Left ventricle myocardium superior (tissue), 1 donor: ENCODE results near the gene PRKD2. TPM values are rescaled to one million over a fixed set of nuclear protein-coding genes. Genes with fewer than 3 reads are reported as not detected.

Source experiments
- ATAC-seq: fragments of 200-7000 bp; cut with Tn5 transposase; one replicate; pipeline ENCODE4 v1.9.1; 2020; ENCODE audit warnings: mild to moderate bottlenecking, moderate library complexity
- DNase-seq: peaks from one replicate; pipeline ENCODE4 v3.0.0-alpha.2; 2020
- intact Hi-C: fragments of 100-400 bp; cut with micrococcal nuclease; formaldehyde crosslinking; loops from one replicate; pipeline ENCODE4 v1.11.0; 2022
- total RNA-seq: library from RNA; stranded (reverse); fragmentation: NEBNext Ultra II Directional; extraction: Animal tissue kit (Norgen Biotek cat#: 25700); gene quantifications from one replicate; pipeline ENCODE4 v1.2.1, GENCODE V29; 2021
- donor health status: DM: no; HTN: yes; CAD: no; lungs with severe emphysema.

The PRKD2 gene
- total RNA-seq, 1 donor from 2014 or later = 9.3 TPM

- DNase-seq (no peak), ATAC-seq (no peak)
- intact Hi-C loops = no loop called here
These were observed 10.8 kb upstream of the PRKD2 start for GRCh38 chr19:46727757-46728156.

DNA sequence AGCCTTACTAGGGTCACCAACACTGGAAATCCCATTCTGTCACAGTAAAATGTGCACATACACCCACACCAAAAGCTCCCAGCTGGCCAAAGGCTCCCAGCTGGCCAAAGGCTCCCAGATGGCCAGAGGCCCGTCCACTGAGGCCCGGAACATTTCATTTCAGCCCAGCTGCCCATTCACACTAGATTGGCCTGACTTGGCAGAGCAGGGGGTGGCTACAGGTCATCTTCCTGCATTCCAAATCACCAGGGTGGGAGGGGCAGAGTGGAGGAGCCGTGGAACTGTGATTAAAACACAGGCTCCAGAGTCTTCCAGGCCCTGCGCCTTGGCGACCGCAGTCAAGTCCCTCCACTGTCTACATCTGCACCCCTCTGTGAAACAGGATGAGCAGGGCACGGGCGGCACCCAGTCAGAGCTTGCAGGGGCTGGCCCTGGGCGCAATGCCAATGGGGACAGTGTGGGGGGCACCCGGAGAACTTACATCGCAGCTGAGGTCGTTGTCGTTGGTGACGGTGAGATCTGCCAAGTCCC is 10.1 kb upstream of the PRKD2 start:
- DNase-seq (no peak), ATAC-seq (no peak)
- intact Hi-C loops = no loop called here

DNA sequence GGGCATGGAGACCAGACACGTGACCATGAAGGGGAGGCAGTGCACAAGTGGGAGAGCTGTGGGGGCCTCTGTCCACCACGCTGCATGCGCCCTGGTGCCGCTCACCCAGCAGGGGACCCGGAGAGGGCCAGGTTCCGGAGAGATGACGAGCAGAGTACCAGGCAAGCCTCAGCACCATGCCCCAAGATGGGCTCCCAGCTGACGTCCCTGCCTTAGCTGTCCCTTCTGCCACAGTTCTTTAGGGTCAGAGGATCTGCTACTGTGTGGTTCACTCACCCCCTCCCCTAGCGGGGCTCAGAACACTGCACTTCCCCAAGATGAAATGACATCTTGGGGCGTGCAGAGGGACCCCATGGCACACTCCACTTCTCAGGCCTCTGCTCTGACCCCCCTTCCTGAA is 9.6 kb upstream of the PRKD2 start:
- intact Hi-C loops = no loop called here
- no peak for DNase-seq

DNA sequence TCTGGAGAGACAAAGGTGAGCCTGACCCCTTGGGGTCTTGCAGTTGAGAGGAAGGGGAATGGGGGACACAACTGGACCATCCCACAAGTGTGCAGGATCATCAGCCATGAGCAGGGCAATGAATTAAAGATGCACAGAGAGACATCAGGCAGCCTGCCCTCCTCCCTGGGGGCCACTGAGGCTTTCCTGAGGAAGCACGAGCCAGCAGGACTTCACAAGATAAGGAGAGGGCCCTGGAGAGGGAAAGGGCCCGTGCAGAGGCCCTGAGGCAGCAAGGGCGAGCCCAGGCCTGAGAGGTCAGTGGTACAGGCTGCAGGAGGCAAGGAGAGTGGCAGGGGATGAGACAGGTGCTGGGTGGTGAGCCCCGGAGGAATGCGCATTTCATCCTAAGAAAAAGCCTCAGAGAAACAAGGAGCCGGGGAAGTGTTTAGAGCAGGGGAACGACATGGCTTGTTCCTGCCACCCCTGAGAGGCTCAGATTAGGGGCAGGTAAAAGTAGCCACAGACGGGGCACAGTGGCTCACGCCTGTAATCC is 9.0 kb upstream of the PRKD2 start:
- ATAC-seq (no peak), DNase-seq (no peak)
- intact Hi-C loops = no loop called here

More for the DNA sequence above, 9.6 kb upstream of the PRKD2 start:
- ATAC-seq = no peak

DNA sequence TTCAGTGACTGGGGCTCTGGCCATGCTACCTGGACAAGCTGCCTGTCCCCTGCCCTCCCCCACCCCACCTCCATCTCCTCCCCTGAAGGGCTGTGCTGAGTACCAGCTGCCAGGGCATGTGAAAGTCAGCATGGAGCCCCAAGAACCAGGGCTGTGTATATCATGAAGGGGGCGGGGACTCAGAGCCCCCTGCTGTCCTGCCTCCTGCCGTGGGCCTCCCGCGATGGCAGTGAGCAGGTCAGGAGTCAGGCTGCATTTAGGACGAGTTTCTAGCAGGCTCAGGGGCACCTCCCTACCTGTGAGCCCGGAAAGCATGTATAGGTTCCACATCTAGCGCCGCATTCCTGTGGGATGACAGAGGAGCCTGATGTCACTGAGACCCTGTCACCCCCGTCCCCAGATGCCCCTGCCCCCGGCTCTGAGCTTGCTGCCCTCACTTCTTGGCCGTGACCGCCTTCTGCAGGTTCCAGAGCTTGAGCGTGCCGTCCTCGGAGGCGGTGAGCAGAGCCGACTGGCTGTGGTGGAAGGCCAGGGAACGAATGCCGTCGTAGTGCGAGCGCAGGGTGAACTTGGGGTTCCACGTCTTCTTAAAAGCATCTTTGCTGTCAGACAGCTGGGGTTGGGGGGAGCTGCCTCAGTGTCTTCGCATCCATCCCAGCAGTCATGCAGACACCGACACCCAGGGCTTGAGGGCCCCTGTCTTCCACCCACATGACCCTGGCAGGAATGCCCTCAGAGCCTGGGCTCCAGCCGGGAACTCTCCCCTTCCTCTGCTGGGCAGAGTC is 8.3 kb upstream of the PRKD2 start:
- intact Hi-C loops = no loop called here
- DNase-seq = no peak
- no peak for ATAC-seq

DNA sequence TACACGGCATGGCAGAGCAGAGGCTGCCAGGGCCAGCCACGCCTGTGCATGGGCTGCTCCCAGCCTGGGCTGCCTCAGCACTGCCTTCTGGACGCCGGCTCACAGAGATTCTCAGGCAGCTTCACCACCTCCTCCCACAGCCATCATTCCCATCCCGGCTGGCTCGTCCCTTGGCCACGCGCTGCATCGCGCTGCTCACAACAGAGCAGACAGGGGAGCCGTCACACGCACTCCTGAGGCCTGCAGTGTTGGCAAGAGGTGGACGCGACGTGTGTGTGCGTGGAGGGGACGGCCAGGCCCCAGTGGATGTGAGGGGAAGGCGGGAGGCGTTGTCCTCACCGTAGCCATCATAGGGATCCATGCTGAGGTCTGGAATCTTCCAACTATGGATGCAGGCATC is 7.6 kb upstream of the PRKD2 start:
- peak; percentile 24 for DNase-seq

GRCh38 chr19:46723471-46723870 is 6.6 kb upstream of the PRKD2 start:
- DNase-seq = no peak
- no peak for ATAC-seq
- intact Hi-C loops = no loop called here

More for the DNA sequence above, 7.6 kb upstream of the PRKD2 start:
- ATAC-seq = no peak
- intact Hi-C loops = no loop called here

- intact Hi-C loops = no loop called here
- DNase-seq (no peak), ATAC-seq (no peak)
These were observed 6.1 kb upstream of the PRKD2 start for GRCh38 chr19:46723023-46723461.

DNA sequence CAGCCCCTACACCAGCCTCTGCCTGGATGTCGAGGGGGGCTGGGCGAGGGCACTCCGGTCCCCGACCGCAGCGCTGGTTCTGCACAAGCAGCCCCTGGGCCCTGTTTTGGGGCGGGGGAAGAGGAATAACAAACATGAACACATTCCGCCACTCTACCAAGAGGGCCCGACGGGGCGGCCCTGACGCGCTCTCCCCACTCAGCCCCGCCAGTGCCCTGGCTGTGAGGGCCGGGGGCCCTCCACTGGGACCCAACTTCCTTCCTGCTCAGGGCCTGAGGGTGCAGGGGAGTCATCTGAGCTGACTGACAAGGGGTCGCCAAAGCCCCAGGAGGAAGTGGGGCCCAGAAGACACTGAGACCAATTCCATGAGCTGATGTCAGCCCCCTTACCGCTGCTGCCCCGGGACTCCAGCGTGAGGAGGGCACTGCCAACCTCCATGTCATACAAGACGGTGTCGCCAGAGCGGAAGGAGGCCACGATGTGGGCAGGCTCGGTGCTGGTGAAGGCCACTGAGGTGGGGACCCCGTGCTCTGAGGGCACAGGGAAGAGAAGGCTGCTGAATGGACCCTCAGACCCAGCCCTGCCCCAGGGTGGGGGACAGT is 5.6 kb upstream of the PRKD2 start:
- intact Hi-C loops = no loop called here
- ATAC-seq (no peak), DNase-seq (no peak)

GRCh38 chr19:46722004-46722380 is 5.1 kb upstream of the PRKD2 start:
- intact Hi-C loops = no loop called here
- DNase-seq = no peak
- ATAC-seq = no peak

- intact Hi-C loops = no loop called here
- ATAC-seq (no peak), DNase-seq (no peak)
These were observed 4.5 kb upstream of the PRKD2 start for GRCh38 chr19:46721269-46722003.

- ATAC-seq = no peak
- DNase-seq = no peak
- intact Hi-C loops = no loop called here
These were observed 3.8 kb upstream of the PRKD2 start for GRCh38 chr19:46720503-46721239.

GRCh38 chr19:46719629-46720502 is 3.0 kb upstream of the PRKD2 start:
- DNase-seq (no peak), ATAC-seq (no peak)
- intact Hi-C loops = no loop called here

DNA sequence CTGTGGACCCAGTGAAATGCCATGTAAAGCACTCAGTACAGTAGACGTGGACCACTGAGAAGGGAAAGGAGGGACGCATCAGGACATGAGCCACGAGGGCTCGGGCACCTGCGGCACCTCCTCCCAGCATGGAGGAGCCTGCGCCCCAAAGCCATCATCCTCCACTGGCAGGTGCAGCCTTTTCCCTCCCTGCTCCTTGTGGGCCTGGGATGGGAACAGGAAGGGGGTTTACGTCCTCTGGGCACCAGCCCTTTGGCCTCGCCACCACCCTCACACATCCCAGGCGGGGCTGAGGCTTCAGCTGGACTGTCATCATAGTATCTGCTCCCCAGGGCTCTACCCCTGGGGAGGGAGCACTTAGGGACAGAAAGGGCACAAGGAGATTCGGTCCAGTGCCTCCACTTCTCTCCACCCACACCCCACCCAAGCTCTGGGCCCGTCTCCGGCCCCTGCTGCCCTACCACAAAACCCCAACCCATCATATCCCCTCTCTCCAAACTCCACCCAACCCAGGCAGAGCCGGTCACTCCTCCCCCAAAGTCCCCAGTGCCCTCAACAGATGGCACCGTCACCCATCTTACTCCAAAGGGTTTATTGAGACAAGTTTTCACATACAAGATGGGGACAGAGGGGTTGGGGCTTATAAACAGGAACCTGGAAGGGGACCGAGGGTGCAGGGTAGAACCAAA is 2.2 kb upstream of the PRKD2 start:
- intact Hi-C loops = no loop called here
- DNase-seq (no peak), ATAC-seq (no peak)

- intact Hi-C loops = no loop called here
- DNase-seq (peak; percentile 33), ATAC-seq (no peak)
These were observed 1.4 kb upstream of the PRKD2 start for GRCh38 chr19:46718157-46718933.

DNA sequence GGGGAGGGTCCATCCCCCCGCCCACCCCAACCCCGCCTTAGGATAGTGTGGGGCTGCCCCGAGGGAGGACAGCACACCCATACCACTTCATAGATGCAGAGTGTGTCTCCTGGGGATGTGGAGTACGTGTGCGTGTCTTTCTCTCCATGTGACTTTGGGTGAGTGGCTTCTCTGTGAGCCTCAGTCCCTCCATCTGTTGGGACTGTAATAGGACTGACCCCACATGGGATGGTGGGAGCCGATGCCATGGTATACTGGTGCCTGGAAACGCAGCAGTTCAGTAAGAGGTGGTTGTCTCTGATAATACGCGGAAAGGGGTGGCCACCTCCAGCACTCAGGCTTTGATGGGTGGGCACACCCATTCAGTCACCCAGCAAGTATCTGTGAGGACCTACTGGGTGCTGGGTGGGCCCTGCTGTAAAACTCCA is 816 bp upstream of the PRKD2 start:
- intact Hi-C loops = no loop called here
- no peak for ATAC-seq
- no peak for DNase-seq

DNA sequence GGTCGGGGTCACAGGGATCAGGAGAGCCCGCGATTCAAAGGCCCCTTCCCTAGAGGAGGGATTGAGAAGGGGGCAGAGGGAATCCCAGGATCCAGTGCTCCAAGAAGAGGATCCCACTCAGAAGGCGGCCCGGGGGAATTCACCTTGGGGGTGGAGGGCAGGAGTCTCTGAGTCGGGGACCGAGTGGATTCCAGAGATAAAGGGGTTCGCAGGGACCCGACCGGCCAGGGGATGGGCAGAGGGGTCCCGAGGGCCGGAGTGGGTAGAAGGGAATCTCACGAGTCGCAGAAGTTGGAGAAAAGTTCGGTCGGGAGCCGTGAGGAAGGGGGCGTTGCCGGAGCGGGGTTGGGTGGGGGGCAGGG is 261 bp downstream of the PRKD2 start:
- DNase-seq (no peak), ATAC-seq (peak; percentile 1)
- intact Hi-C loops = no loop called here
